GM21825 (cell line): ENCODE data around the gene IMMP2L.
"Not testable (repeated sequence)": the region's sequence is repeated elsewhere in the genome, so short reads cannot be mapped to it uniquely, and the experiment has no call there.

Source experiments
- ATAC-seq: cut with Tn5 transposase; IDR thresholded peaks from one replicate; pipeline ENCODE4 v1.9.1; 2021; ENCODE audit warnings: mild to moderate bottlenecking, moderate library complexity; ENCODE audit not compliant: unreplicated experiment

The IMMP2L gene

GRCh38 chr7:111473449-111474198 lies 88.7 kb downstream of the IMMP2L start:
- ATAC-seq, result no peak

- ATAC-seq, result no peak
These were observed 91.3 kb downstream of the IMMP2L start for GRCh38 chr7:111470998-111471397.

- ATAC-seq, result not testable (repeated sequence)
These were observed 92.4 kb downstream of the IMMP2L start for GRCh38 chr7:111469894-111470293.

- ATAC-seq, result not testable (repeated sequence)
These were observed 96.5 kb downstream of the IMMP2L start for GRCh38 chr7:111465774-111466173.

- ATAC-seq, result no peak
These were observed 101.6 kb downstream of the IMMP2L start for GRCh38 chr7:111460695-111461094.

GRCh38 chr7:111459757-111460280 lies 102.5 kb downstream of the IMMP2L start:
- no peak for ATAC-seq

GRCh38 chr7:111459065-111459756 lies 103.1 kb downstream of the IMMP2L start:
- ATAC-seq, result no peak

GRCh38 chr7:111450705-111451104 lies 111.6 kb downstream of the IMMP2L start:
- not testable (repeated sequence) for ATAC-seq

GRCh38 chr7:111447502-111447901 lies 114.8 kb downstream of the IMMP2L start:
- ATAC-seq, result not testable (repeated sequence)

- no peak for ATAC-seq
These were observed 122.3 kb downstream of the IMMP2L start for GRCh38 chr7:111439977-111440376.

- no peak for ATAC-seq
These were observed 123.7 kb downstream of the IMMP2L start for GRCh38 chr7:111438369-111439289.

- no peak for ATAC-seq
These were observed 124.6 kb downstream of the IMMP2L start for GRCh38 chr7:111437736-111438135.

GRCh38 chr7:111436608-111437007 lies 125.7 kb downstream of the IMMP2L start:
- no peak for ATAC-seq

GRCh38 chr7:111433426-111433825 lies 128.9 kb downstream of the IMMP2L start:
- ATAC-seq, result no peak

GRCh38 chr7:111429781-111430180 lies 132.5 kb downstream of the IMMP2L start:
- ATAC-seq, result no peak

GRCh38 chr7:111424768-111425167 lies 137.5 kb downstream of the IMMP2L start:
- no peak for ATAC-seq

- no peak for ATAC-seq
These were observed 147.9 kb downstream of the IMMP2L start for GRCh38 chr7:111414374-111414773.

GRCh38 chr7:111413739-111414138 lies 148.6 kb downstream of the IMMP2L start:
- ATAC-seq, result no peak

- no peak for ATAC-seq
These were observed 151.4 kb downstream of the IMMP2L start for GRCh38 chr7:111410899-111411298.

GRCh38 chr7:111409714-111410422 lies 152.4 kb downstream of the IMMP2L start:
- no peak for ATAC-seq
